Neutrophil (primary cell): ENCODE measurements around the gene CXCL1.
A peak's percentile ranks its signal among the peaks of the same experiment; 100 is the strongest.

Experiments
- H3K27ac ChIP-seq: fragments of 200-600 bp; sonication (generic); 2 replicates; pipeline ENCODE4 v1.5.1; 2016; ENCODE audit warnings: mild to moderate bottlenecking, moderate library complexity
- H3K27me3 ChIP-seq: fragments of 200-600 bp; sonication (generic); 2 replicates; pipeline ENCODE4 v1.6.0; 2016; ENCODE audit warnings: mild to moderate bottlenecking
- H3K36me3 ChIP-seq: fragments of 200-600 bp; sonication (generic); 2 replicates; pipeline ENCODE4 v1.5.1; 2017
- H3K4me1 ChIP-seq, 2 experiments: fragments of 200-600 bp in 1 of 2; sonication (generic) in 1 of 2; 1 replicate in 1 of 2; 2 replicates in 1 of 2; pipeline versions ENCODE4 v1.5.1 to v1.6.1; 2013 to 2016; ENCODE audit warnings: low read depth in 1 of 2, low read length in 1 of 2, mild to moderate bottlenecking in 1 of 2, moderate library complexity in 1 of 2; ENCODE audit not compliant: control insufficient read depth in 1 of 2, insufficient read depth in 1 of 2
- H3K4me3 ChIP-seq, 2 experiments: fragments of 200-600 bp in 1 of 2; sonication (generic) in 1 of 2; 1 replicate in 1 of 2; 2 replicates in 1 of 2; pipeline ENCODE4 v1.5.1; 2013 to 2016; ENCODE audit warnings: low read depth in 1 of 2, low read length in 1 of 2, mild to moderate bottlenecking in 1 of 2, moderate library complexity in 1 of 2
- H3K9me3 ChIP-seq: fragments of 200-600 bp; sonication (generic); 2 replicates; pipeline ENCODE4 v1.5.1; 2016
- TF ChIP-seq, protein P1 (sequence below): fragments of 200-600 bp; sonication (generic); IDR thresholded peaks from 2 replicates; pipeline ENCODE4 v1.5.1; 2016; ENCODE audit warnings: antibody characterized with exemption

CXCL1 gene

GRCh38 chr4:73844806-73845205, 24.4 kb upstream of the CXCL1 start:
- TF ChIP-seq, protein P1, sequence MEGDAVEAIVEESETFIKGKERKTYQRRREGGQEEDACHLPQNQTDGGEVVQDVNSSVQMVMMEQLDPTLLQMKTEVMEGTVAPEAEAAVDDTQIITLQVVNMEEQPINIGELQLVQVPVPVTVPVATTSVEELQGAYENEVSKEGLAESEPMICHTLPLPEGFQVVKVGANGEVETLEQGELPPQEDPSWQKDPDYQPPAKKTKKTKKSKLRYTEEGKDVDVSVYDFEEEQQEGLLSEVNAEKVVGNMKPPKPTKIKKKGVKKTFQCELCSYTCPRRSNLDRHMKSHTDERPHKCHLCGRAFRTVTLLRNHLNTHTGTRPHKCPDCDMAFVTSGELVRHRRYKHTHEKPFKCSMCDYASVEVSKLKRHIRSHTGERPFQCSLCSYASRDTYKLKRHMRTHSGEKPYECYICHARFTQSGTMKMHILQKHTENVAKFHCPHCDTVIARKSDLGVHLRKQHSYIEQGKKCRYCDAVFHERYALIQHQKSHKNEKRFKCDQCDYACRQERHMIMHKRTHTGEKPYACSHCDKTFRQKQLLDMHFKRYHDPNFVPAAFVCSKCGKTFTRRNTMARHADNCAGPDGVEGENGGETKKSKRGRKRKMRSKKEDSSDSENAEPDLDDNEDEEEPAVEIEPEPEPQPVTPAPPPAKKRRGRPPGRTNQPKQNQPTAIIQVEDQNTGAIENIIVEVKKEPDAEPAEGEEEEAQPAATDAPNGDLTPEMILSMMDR, result no peak
- no peaks in the 10 kb centered on the region for H3K9me3 ChIP-seq
- no peaks in the 10 kb centered on the region for H3K36me3 ChIP-seq
- H3K27me3 ChIP-seq, result no peaks in the 10 kb centered on the region
- H3K4me1 ChIP-seq, result peaks cover 63 to 73% of the 10 kb centered on the region in 2 experiments
- H3K4me3 ChIP-seq, result peak overlapping the region in 1 of 2 experiments; percentile 26
- peak overlapping the region; percentile 85 for H3K27ac ChIP-seq

DNA sequence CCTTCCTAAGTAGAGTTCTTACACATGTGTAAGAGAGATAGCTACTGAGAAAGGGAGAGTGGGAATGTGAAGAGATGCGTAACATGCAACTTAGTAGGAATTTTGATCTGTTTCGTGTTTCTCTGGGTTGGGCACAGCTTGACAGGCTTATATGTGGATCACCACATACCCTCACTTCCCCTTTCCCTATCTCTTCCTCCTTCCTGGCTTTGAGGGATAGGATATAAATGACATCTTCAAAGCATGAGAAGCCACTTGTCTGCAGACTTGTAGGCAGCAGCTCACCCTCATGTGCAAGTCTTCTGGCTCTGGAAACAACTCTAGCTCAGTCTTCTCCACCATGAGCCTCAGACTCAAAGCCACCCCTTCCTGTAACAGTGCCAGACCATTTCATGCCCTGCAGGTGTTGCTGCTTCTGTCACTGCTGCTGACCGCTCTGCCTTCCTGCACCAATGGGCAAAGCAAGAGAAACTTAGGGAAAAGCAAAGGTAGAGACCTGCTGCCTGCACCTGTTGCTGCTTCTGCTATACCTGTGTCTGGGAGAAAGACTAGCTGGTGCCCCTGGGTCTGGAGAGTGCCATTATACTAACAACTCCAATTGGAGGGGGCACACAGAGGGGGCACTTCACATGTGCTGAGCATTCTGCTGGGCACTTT, 21.5 kb upstream of the CXCL1 start:
- Histone ChIP-seq H3K27ac (peak overlapping the region; percentile 87), H3K36me3 (no peaks in the 10 kb centered on the region), H3K4me3 (peak overlapping the region in 1 of 2 experiments; percentile 3), H3K9me3 (no peaks in the 10 kb centered on the region), H3K4me1 (peaks cover 69 to 82% of the 10 kb centered on the region in 2 experiments), H3K27me3 (no peaks in the 10 kb centered on the region)
- TF ChIP-seq, protein P1, result no peak

- Histone ChIP-seq H3K4me3 (peak overlapping the region in 1 of 2 experiments; percentile 3), H3K4me1 (peaks cover 69 to 82% of the 10 kb centered on the region in 2 experiments), H3K27me3 (no peaks in the 10 kb centered on the region), H3K27ac (peak overlapping the region; percentile 87), H3K36me3 (no peaks in the 10 kb centered on the region), H3K9me3 (no peaks in the 10 kb centered on the region)
- TF ChIP-seq, protein P1, result no peak
Measured at GRCh38 chr4:73848183-73848777, 20.9 kb upstream of the CXCL1 start.

DNA sequence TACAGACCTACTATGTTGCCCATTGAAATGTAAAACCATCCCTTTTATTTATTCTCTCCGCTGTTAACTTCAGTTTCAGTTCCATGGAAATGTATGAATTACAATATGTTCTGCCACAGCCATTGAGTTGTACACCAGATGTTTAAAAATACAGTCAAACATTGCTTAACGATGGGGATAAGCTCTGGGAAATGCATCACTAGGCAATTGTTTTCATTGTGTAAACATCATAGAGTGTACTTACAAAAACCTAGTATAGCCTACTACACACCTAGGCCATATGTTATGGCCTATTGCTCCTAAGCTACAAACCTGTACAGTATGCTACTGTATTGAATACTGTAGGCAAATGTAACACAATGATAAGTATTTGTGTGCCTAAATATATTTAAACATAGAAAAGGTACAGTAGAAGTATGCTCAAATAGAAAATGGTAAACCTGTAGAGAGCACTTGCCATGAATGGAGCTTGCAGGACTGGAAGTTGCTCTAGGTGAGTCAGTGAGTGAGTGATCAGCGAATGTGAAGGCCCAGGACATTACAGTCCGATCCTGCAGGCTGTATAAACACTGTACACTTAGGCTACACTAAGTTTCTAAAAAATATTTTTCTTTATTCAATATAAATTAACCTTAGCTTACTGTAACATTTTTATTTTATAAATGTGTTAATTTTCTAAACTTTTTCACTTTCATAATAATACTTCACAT, 18.8 kb upstream of the CXCL1 start:
- Histone ChIP-seq H3K4me3 (no peak overlapping the region), H3K36me3 (no peaks in the 10 kb centered on the region), H3K4me1 (peaks cover 63 to 80% of the 10 kb centered on the region in 2 experiments), H3K27ac (no peak overlapping the region), H3K27me3 (no peaks in the 10 kb centered on the region), H3K9me3 (no peaks in the 10 kb centered on the region)
- TF ChIP-seq, protein P1, result no peak

DNA sequence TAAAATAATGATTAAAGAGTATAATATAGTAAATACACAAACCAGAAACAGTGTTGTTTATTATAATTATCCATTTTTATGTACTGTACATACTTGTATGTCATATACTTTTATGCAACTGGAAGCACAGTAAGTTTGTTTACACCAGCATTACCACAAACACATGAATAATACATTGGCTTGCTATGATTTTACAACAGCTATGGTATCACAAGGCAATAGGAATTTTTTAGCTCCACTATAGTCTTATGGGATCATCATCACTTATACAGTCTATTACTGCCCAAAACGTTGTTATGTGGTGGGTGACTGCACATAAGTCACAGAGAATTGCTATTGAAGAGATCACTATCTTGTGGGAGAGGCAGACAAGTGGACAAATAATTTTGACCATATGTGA, 17.9 kb upstream of the CXCL1 start:
- TF ChIP-seq, protein P1, result no peak
- Histone ChIP-seq H3K4me3 (no peak overlapping the region), H3K27ac (no peak overlapping the region), H3K27me3 (no peaks in the 10 kb centered on the region), H3K4me1 (peaks cover 59 to 76% of the 10 kb centered on the region in 2 experiments), H3K9me3 (no peaks in the 10 kb centered on the region), H3K36me3 (no peaks in the 10 kb centered on the region)
